Measurements from ENCODE around the gene PXMP2.
"Not testable (repeated sequence)": the region's sequence is repeated elsewhere in the genome, so short reads cannot be mapped to it uniquely, and the experiment has no call there.

DNA sequence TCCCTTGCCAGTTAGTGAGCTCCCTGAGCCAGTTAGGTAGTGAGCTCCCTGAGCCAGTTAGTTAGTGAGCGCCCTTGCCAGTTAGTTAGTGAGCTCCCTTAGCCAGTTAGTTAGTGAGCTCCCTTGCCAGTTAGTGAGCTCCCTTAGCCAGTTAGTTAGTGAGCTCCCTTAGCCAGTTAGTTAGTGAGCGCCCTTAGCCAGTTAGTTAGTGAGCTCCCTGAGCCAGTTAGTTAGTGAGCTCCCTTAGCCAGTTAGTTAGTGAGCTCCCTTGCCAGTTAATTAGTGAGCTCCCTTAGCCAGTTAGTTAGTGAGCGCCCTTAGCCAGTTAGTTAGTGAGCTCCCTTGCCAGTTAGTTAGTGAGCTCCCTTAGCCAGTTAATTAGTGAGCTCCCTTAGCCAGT is 4.6 kb downstream of the PXMP2 start:
- TF ChIP-seq POLR2A (IDR thresholded peaks at IDR 0.05) = not testable (repeated sequence)
- TF ChIP-seq, protein P1, sequence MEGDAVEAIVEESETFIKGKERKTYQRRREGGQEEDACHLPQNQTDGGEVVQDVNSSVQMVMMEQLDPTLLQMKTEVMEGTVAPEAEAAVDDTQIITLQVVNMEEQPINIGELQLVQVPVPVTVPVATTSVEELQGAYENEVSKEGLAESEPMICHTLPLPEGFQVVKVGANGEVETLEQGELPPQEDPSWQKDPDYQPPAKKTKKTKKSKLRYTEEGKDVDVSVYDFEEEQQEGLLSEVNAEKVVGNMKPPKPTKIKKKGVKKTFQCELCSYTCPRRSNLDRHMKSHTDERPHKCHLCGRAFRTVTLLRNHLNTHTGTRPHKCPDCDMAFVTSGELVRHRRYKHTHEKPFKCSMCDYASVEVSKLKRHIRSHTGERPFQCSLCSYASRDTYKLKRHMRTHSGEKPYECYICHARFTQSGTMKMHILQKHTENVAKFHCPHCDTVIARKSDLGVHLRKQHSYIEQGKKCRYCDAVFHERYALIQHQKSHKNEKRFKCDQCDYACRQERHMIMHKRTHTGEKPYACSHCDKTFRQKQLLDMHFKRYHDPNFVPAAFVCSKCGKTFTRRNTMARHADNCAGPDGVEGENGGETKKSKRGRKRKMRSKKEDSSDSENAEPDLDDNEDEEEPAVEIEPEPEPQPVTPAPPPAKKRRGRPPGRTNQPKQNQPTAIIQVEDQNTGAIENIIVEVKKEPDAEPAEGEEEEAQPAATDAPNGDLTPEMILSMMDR (IDR thresholded peaks at IDR 0.05) = not testable (repeated sequence)

All from thyroid gland (tissue), 4 donors.